NCI-H146 treated with DMSO at 0.1 percent for 48 hours (cell line): Measurements from ENCODE around the gene CDH23.
"Not testable (repeated sequence)": the region's sequence is repeated elsewhere in the genome, so short reads cannot be mapped to it uniquely, and the experiment has no call there.

ENCODE experiments used
- DNase-seq: peaks from one replicate; lab custom pipeline; 2025; ENCODE audit not compliant: unreplicated experiment; lab: John Stamatoyannopoulos, UW

CDH23 gene

DNA sequence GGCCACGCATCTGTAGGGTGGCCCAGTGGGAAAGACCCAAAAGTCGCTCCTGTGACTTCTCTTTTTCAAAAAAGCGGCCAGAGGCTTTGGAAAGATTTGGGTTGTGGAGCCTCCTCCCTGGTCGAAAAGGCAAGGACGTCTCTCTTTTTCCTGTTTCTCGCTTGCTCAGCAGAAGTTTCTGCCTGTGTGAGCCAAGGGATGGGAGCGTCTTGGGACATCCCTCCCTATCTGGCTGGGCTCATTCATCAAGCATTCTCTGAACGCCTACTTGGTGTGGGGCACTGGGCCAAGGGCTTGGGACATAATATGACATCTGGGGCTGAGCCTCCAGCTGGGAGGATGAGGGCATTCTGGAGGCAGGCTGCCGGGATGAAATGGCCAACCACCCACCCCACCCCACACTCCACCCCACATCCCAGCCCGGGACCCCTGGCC, 201.9 kb downstream of the CDH23 start:
- DNase-seq: no peak

DNA sequence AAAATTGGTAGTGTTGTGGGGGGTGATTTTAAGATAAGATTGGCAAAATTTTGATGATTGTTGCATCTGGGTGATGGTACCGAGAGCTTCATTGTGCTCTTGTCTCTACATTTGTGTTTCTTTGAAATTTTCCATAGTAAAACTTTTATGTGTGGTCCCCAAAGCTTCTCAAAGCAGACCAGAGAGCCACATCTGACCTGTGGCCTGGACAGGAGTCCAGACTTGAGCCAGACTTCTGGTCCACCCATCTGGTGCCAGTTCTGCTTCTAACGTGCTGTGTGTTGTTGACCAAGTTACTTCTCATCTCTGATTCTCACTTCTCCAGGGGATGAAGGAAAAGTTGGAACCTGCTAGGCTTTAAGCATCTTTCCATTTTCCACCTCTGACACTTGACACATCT, 202.8 kb downstream of the CDH23 start:
- DNase-seq: no peak

DNA sequence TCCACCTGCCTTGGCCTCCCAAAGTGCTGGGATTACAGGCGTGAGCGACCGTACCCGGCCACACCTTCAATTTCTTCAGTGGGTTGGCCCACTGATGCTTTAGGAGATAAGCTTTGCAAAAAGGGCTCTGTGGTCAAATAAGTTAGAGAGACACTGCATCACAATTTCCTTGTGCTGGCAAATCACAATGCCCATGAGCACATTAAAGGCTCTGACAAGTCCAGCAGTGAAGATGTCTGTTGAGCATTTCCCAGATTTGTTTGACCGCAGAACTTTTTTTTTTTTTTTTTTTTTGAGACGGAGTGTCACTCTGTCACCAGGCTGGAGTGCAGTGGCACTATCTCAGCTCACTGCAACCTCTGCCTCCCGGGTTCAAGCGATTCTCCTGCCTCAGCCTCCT, 203.5 kb downstream of the CDH23 start:
- not testable (repeated sequence) for DNase-seq

DNA sequence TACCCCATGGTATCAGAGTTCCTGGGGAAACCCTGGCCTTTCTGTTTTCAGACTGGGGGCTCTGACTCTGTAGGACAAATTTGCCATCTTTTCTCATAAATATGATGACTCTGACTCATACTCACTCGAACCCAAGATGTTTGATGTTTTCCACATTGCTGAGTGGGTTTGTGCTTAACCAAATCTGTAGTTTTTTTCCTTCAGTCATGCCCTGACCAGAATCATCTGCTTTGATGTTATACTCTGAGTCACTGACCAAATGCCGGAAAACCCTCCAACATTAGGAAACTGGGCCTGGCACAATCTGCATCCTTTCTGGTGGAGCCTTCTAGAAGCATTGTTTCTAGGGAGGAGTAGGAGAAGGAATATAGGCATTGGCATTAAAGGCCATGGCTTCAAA, 204.1 kb downstream of the CDH23 start:
- no peak for DNase-seq

DNA sequence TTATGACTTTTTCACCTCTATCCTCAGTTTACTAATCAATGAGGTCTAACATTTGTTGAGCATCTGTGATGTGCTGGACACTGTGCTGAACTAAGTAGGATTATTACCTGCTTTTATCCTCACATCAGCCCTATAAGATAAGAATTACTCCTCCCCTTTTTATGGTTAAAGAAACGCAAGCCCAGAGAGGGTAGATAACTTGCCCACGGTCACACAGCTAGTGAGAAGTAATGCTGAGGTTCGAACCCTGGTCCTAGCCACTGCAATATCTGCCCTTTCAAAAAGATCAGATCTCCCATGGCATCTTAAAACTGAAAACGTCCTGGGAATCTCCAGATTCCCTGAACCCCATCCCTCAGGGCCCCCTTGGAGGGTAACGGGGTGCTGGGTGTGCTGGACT, 204.6 kb downstream of the CDH23 start:
- no peak for DNase-seq

DNA sequence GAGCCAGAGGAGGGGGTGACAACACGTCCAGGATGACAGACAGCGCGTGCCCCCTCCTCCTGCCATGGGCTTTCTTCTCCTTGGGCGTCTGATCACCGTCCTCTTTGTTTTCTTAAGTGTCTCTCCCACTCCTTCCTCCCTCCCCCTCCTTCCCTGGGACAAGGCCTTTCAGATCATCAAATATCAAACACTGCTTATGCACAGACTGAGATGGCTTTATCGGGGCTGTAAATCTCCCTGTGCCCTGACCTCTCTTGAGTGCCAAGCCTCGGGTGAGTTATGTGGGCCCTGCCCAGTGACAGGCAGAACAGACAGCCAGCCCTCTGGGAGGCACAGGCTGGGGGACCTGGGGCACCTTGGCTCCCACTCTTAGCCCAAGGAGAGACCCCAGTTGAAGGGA, 206.4 kb downstream of the CDH23 start:
- DNase-seq: no peak

DNA sequence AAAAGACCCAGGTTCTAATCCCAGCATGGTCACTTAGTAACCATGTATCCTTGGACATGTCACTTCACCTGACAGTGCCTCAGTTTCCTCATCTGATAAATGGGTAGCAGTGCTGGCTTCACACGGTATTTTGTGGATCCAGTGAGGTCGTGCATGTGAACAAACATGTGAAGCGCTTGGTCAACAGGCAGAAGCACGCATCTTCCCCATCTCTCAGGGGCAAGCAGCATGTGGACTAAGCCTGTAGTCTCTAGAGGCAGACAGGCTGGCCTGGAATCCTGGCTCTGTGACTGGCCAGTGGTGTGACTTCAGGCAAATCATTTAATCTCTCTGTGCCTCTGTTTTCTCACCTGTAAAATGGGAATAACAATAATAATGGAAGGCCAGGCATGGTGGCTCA, 207.0 kb downstream of the CDH23 start:
- DNase-seq: no peak

DNA sequence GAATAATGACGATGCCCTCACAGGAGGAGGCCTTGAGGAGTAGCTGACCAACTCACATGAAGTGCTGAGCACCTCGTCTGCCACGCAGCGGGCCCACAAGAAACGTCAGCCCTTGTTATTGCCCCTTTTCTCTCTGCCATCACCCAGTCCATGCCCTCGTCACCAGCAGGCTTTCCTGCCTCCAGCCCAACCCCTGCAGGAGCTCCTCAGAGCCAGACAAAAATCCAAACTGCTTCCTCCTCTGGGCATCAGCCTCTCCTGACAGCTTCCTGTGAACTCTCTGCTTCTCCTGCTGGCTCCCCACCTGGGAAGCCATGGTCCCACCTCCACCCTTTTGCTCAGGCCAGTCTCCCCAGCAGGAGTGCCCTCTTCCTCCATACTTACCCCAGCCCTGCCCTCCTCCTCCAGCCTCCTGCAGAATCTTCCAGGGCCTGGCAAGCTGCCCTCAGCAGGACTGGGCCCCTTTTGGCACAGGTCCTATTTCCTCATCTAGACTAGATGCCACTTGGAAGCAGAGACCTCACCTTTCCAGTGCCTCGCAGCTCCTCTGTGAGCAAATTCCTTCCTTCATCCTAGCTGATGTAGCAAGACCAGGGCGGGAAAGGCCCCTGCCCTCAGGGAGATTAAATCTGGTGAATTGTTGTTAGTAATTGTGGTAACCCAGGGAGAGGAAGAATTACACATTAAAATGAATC, 207.8 kb downstream of the CDH23 start:
- DNase-seq: no peak

DNA sequence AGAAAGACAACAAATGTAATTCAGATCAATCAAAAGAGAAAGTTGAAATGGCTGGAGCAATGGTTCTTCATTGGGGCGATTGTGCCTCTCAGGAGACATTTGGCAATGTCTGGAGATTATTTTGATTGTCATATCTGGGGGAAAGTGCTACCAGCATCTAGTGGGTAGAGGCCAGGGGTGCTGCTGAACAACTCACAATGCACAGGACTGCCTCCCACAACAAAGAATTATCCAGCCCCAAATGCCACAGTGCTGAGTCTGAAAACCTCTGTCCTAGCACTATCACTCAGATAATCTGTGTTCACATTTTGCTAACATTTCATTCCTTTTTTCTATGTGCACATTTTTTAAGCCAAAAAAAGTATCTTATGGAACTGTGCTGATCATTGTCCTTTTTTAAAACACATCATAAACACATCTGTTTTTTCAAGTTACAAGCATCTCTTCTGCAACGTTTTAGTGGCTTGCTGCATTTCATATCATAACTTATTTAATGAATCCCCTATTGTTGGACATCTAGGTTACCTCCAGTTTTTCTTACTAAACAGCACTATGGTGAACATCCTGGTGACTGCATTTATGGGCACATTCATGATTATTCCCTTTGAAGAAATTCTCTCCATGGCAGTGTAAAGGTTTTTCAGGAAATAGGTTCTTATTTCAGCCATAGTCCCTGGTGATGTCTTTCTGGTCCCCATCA, 208.7 kb downstream of the CDH23 start:
- no peak for DNase-seq

DNA sequence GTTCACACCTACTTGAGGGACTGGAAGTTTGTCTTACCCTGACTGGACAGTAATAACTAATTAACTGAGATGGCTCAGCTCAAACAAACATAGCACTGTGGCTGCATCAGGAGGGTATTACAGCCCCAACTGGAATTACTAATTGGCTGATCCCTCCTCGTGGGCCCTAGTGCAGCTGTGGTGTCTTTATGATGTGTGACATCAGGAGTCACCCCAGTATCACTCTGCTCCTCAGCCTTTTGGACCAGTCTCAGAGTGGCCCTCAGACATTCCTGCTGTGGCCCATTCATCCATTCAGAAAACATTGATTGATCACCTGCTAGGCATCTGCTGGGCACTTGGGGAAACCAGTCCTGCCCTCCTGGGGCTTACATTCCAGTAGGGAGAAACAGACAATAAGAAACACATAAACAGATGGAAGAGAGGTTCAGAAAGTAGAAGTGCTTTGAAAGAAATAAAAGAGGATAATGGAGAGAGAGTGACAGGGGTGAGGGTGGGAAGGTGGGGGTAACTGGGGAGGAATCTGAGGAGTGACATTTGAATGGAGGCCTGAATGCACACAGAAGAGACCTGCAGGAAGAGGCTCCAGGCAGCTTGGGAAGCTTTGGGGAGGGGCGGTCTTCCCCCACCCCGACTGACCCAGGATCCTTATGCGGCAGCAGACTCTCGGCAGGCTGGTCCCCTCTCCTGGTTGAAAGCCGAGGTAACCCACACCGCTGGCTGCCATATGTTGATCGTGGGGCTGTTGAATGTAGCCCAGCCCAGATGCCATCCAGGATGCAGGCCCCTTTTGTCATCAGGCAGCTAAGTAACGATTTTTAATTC, 209.7 kb downstream of the CDH23 start:
- no peak for DNase-seq

DNA sequence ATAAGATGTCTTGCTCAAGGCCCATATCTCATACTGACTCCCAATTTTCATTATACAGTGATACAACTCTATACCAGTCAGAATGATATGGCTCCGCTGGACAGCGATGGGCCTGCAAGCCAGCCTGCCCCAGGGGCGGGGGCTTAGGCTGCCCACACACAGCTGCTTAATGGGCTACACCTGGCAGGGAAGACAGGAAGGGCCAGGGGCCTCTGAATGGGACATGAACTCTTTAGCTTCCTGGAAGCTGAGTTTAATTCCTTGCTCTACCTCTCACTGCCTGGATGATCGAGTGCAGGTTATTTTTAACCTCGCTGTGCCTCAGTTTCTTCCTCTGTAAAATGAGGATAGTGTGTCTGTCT, 210.3 kb downstream of the CDH23 start:
- no peak for DNase-seq

DNA sequence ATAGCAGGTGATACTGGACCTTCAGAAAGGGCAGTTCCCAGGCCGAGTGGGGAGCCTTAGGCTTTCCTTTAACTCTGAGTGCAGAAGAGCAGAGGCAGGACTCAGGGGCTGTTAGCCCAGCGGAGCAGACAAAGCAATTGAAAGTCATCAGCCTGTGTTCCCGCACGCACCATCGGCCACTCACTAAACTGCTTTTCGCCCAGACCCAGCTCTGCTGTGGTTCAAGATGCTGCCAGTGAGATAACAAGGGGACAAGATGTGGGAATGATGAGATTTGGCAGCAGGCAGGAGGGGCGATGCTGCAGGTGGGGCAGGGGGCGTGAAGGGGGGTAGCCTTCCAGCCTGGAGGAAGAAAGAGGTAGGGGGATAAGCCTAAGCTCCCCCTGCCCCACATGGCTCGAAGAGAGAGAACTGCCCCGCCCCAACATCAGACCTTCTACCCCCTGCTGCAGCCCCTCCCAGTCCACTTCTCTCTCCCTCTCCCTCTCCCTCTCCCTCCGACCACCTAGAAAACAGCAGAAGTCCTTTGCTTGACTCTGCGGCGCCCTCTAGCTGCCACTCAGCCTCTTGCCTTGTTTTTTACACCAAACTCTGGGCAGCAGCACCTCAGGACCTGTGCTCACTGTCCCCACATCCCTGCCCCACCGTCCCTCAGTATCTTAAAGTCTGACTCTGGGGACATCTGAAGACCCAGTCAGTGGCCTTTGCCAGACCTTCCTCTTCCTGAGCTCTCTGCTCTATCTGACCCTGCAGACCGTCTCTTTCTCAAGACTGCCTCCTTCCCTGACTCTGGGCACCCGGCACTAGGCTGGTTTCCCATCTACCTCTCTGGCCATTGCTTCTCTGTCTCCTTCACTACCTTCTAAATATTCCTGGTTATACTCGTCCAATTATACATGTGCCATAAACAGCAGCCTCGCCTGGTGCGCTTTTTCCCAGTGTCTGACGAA, 212.4 kb downstream of the CDH23 start:
- DNase-seq: peak; percentile 42

DNA sequence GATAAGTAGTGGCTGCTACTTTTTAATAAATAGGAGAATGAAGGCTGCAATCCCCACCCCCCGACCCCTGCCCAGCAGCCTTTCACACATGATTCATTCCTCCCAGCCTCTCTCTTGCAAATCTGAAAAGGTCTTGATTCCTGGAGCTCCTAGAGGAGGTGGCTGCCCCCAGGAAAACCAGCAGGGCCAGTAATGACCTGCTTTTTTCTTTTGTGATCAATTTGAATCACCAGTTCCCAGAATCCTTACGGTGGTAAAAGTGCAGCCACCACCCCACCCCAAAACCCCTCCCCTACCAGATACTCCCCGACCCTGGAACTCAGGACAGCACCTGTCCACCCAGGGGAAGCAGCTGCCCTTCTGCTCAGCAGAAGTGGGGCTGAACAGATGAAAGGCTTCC, 213.9 kb downstream of the CDH23 start:
- DNase-seq: no peak

DNA sequence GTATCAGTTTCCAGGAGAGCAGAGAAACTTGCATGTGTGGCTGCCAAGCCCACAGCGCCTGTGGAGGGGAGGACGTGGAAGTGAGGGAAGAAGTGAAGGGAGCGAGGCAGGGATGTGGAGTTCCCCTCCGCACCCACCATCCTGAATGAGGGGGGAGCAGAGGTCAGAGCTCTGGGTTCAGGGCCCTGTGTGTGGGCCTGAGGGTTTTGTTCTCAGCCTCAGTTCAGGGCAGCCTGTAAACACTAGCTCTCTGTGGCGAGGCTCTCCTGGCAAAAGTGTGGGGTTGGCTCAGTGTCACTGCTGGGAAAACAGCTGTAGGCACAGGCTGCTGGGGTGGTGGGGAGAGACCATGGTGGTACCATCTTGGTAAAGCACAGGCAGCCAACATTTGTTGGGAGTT, 214.4 kb downstream of the CDH23 start:
- DNase-seq: no peak

DNA sequence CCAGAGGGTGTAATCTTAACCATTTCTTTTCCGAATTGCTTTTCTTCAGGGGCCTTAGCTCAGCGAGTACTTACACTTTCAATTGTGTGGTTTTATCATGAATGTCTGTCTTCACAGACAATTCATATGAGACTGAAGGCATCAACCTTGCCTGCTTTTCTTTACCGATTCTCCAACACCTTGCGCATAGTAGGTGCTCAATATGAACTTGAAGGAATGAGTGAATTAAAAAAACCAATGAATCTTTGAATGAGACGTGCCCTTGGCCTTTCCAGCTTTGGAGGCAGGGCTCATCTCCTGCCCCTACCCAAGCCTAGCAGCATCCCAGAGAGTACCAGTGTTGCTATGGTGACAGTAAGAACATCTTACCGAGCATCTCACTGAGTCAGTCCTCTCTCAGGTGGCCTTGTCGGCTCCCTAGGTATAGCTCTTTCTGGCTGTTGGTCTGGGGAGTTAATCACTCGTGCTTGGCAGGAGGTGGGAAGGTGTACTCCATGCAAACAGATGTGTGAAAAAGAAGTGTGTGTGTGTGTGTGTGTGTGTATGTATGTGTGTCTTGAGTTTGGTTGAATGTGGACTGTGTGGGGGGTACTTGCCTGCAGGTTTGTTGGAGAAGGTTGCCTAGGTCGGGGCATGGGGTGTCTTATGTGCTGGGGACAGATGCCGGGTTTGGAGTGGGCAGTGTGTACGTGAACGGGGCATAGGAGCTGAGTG, 215.1 kb downstream of the CDH23 start:
- DNase-seq: no peak

DNA sequence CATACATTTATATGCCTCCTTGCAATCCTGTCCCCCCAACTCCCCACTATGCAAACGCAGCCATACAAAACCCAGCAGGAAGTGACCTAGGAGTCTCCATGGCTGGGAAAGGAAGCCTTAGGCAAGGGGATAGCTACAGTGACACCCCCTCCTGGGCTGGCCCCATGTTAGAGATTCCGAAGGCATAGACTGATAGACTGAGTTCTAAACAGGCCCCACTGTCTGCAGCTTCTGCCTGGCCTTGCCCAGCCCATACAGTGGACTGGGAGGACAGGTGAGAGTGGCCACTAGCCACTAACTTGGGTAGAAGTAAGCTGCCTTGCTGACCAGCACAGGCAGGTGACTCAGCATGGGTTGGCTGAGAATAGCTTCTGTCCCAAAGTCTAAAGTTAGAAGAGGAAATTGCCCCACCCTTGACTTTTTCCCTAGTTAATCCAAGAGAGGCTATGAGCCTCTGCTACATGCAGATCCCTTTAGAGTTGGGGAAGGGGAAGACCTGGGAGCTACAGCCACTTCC, 216.6 kb downstream of the CDH23 start:
- no peak for DNase-seq

DNA sequence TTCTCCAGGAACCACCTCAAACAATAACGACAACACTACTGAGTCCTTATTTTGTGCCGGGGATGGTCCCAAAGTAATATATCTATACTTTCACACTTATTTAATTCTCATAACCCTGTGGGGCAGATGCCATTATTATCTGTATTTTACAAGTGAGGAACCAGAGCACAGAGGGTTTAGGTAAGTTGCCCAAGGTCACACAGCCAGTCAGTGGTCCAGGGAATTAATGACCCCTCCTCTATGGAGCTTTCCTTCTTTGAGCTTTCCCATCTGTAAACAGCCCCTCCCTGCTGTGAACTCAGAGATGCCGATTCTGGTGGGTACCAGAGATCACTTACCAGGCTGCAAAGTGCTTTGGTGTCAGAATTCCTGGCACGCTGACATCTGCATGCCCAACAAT, 217.2 kb downstream of the CDH23 start:
- DNase-seq: no peak

DNA sequence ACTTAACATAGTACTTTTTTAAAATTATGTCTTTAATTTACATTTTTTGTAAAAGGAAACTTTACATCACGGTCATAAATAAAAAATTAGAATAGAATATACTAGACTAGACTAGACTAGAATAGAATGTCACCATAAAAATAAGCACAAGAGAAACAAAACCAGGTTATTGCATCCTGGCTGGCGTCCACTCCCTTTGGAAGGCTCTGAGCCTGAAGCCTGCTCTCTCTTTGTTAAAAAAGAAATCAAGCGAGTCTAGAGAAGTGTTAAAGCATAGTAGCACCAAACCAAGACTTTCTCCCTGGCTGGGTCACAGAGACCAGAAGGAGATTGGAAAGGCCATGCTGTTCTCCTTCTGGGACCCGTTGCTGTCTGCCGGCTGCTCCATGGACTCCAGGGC, 218.2 kb downstream of the CDH23 start:
- no peak for DNase-seq

DNA sequence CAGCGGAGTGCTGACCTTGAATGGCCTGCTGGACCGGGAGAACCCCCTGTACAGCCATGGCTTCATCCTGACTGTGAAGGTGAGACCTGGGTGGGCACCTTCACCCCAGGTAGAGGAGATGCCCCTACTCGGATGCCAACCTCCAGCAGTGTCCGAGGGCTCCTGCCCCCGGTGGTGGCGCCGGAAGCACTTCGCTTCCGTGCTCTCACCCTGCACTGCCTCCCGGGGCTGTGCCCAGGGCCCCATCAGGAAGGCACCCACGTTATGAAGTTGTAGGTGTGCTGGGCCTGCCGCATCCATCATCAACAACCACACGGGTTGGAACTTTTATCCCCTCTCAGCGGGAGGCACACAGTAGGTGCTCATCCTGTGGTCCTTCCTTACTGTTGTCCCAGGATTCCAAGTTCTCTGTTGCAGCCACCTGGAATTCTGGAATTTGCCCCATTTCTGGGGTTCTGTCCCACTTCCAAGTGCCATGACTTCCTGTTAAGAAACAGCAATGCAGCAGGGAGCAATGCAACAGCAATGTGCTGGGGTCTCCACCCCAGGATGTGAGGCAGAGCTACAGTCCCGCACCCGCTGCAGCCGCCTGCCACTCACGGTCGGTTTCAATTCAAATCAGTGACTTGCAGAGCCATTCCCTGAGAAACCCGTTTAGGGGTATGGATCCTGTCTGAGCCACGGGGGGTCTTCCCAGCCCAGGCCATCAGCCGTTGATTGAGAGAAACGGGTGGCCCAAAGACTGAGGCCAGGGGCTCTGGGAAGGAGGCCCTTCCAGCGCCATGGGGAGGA, 219.0 kb downstream of the CDH23 start:
- no peak for DNase-seq
